Neuron (in vitro differentiated cells): Measurements from ENCODE around the gene MAST4.

Experiments
- H2AFZ ChIP-seq: one replicate; pipeline ENCODE4 v1.6.1; 2013; ENCODE audit warnings: low read depth, mild to moderate bottlenecking, inconsistent platforms, low read length, moderate library complexity
- H3K27me3 ChIP-seq: one replicate; pipeline ENCODE4 v1.6.1; 2013; ENCODE audit warnings: low read length; ENCODE audit not compliant: insufficient read depth
- H3K36me3 ChIP-seq: one replicate; pipeline ENCODE4 v1.6.1; 2013; ENCODE audit warnings: low read length; ENCODE audit not compliant: insufficient read depth
- H3K4me1 ChIP-seq: one replicate; pipeline ENCODE4 v1.6.1; 2013; ENCODE audit warnings: low read length; ENCODE audit not compliant: insufficient read depth
- H3K4me3 ChIP-seq: 2 replicates; pipeline ENCODE4 v1.5.1; 2013; ENCODE audit warnings: mild to moderate bottlenecking, low read length, moderate library complexity
- H3K9me3 ChIP-seq: one replicate; pipeline ENCODE4 v1.6.1; 2013; ENCODE audit warnings: low read length

Gene MAST4

GRCh38 chr5:67197536-67197935, 601.3 kb downstream of the MAST4 start:
- Histone ChIP-seq H2AFZ (no peak overlapping the region), H3K36me3 (no peaks in the 10 kb centered on the region), H3K27me3 (no peaks in the 10 kb centered on the region), H3K4me3 (no peak overlapping the region), H3K9me3 (no peaks in the 10 kb centered on the region), H3K4me1 (peaks cover 9% of the 10 kb centered on the region)

- Histone ChIP-seq H3K4me3 (no peak overlapping the region), H2AFZ (no peak overlapping the region), H3K27me3 (no peaks in the 10 kb centered on the region), H3K36me3 (no peaks in the 10 kb centered on the region), H3K9me3 (no peaks in the 10 kb centered on the region), H3K4me1 (no peaks in the 10 kb centered on the region)
These were observed 602.7 kb downstream of the MAST4 start for GRCh38 chr5:67198917-67199316.

- H3K9me3 ChIP-seq = no peaks in the 10 kb centered on the region
- H3K4me3 ChIP-seq = no peak overlapping the region
- H3K4me1 ChIP-seq = no peaks in the 10 kb centered on the region
- no peaks in the 10 kb centered on the region for H3K36me3 ChIP-seq
- H2AFZ ChIP-seq = no peak overlapping the region
- H3K27me3 ChIP-seq = no peaks in the 10 kb centered on the region
These were observed 603.7 kb downstream of the MAST4 start for GRCh38 chr5:67199859-67200258.

- no peaks in the 10 kb centered on the region for H3K9me3 ChIP-seq
- no peak overlapping the region for H3K4me3 ChIP-seq
- no peaks in the 10 kb centered on the region for H3K36me3 ChIP-seq
- H2AFZ ChIP-seq = no peak overlapping the region
- no peaks in the 10 kb centered on the region for H3K4me1 ChIP-seq
- H3K27me3 ChIP-seq = no peaks in the 10 kb centered on the region
These were observed 604.8 kb downstream of the MAST4 start for GRCh38 chr5:67200809-67201562.

GRCh38 chr5:67201897-67202549, 605.8 kb downstream of the MAST4 start:
- H3K4me3 ChIP-seq = no peak overlapping the region
- no peak overlapping the region for H2AFZ ChIP-seq
- H3K36me3 ChIP-seq = no peaks in the 10 kb centered on the region
- no peaks in the 10 kb centered on the region for H3K9me3 ChIP-seq
- no peaks in the 10 kb centered on the region for H3K27me3 ChIP-seq
- H3K4me1 ChIP-seq = no peaks in the 10 kb centered on the region

- no peak overlapping the region for H3K4me3 ChIP-seq
- no peaks in the 10 kb centered on the region for H3K4me1 ChIP-seq
- no peaks in the 10 kb centered on the region for H3K27me3 ChIP-seq
- no peaks in the 10 kb centered on the region for H3K36me3 ChIP-seq
- no peaks in the 10 kb centered on the region for H3K9me3 ChIP-seq
- no peak overlapping the region for H2AFZ ChIP-seq
These were observed 606.6 kb downstream of the MAST4 start for GRCh38 chr5:67202828-67203227.

GRCh38 chr5:67203701-67204074, 607.5 kb downstream of the MAST4 start:
- H3K9me3 ChIP-seq = no peaks in the 10 kb centered on the region
- no peaks in the 10 kb centered on the region for H3K36me3 ChIP-seq
- H2AFZ ChIP-seq = no peak overlapping the region
- H3K4me3 ChIP-seq = no peak overlapping the region
- H3K4me1 ChIP-seq = no peaks in the 10 kb centered on the region
- no peaks in the 10 kb centered on the region for H3K27me3 ChIP-seq

- Histone ChIP-seq H2AFZ (no peak overlapping the region), H3K36me3 (no peaks in the 10 kb centered on the region), H3K4me3 (no peak overlapping the region), H3K9me3 (no peaks in the 10 kb centered on the region), H3K27me3 (no peaks in the 10 kb centered on the region), H3K4me1 (no peaks in the 10 kb centered on the region)
These were observed 608.6 kb downstream of the MAST4 start for GRCh38 chr5:67204821-67205220.

- H2AFZ ChIP-seq = no peak overlapping the region
- no peak overlapping the region for H3K4me3 ChIP-seq
- no peaks in the 10 kb centered on the region for H3K27me3 ChIP-seq
- no peaks in the 10 kb centered on the region for H3K4me1 ChIP-seq
- no peaks in the 10 kb centered on the region for H3K36me3 ChIP-seq
- no peaks in the 10 kb centered on the region for H3K9me3 ChIP-seq
These were observed 609.8 kb downstream of the MAST4 start for GRCh38 chr5:67205981-67206380.

GRCh38 chr5:67206461-67206860, 610.3 kb downstream of the MAST4 start:
- Histone ChIP-seq H3K27me3 (no peaks in the 10 kb centered on the region), H3K4me3 (no peak overlapping the region), H2AFZ (no peak overlapping the region), H3K9me3 (no peaks in the 10 kb centered on the region), H3K4me1 (no peaks in the 10 kb centered on the region), H3K36me3 (no peaks in the 10 kb centered on the region)

GRCh38 chr5:67206929-67207328, 610.7 kb downstream of the MAST4 start:
- no peaks in the 10 kb centered on the region for H3K9me3 ChIP-seq
- H3K27me3 ChIP-seq = no peaks in the 10 kb centered on the region
- H2AFZ ChIP-seq = no peak overlapping the region
- H3K4me1 ChIP-seq = no peaks in the 10 kb centered on the region
- H3K36me3 ChIP-seq = no peaks in the 10 kb centered on the region
- H3K4me3 ChIP-seq = no peak overlapping the region

GRCh38 chr5:67208403-67208802, 612.2 kb downstream of the MAST4 start:
- Histone ChIP-seq H2AFZ (no peak overlapping the region), H3K9me3 (no peaks in the 10 kb centered on the region), H3K4me1 (no peaks in the 10 kb centered on the region), H3K27me3 (no peaks in the 10 kb centered on the region), H3K36me3 (no peaks in the 10 kb centered on the region), H3K4me3 (no peak overlapping the region)

GRCh38 chr5:67209141-67209771, 613.1 kb downstream of the MAST4 start:
- Histone ChIP-seq H2AFZ (no peak overlapping the region), H3K36me3 (no peaks in the 10 kb centered on the region), H3K4me3 (no peak overlapping the region), H3K4me1 (no peaks in the 10 kb centered on the region), H3K27me3 (no peaks in the 10 kb centered on the region), H3K9me3 (no peaks in the 10 kb centered on the region)
